HG02588 (cell line): ENCODE results near the gene ZNF541.
"Not testable (repeated sequence)": the region's sequence is repeated elsewhere in the genome, so short reads cannot be mapped to it uniquely, and the experiment has no call there.

Experiments used
- ATAC-seq: cut with Tn5 transposase; IDR thresholded peaks from one replicate; pipeline ENCODE4 v1.9.1; 2021; ENCODE audit warnings: mild to moderate bottlenecking, moderate library complexity; ENCODE audit not compliant: unreplicated experiment

The ZNF541 gene

GRCh38 chr19:47601180-47601904 is 28.4 kb upstream of the ZNF541 start:
- ATAC-seq = no peak

DNA sequence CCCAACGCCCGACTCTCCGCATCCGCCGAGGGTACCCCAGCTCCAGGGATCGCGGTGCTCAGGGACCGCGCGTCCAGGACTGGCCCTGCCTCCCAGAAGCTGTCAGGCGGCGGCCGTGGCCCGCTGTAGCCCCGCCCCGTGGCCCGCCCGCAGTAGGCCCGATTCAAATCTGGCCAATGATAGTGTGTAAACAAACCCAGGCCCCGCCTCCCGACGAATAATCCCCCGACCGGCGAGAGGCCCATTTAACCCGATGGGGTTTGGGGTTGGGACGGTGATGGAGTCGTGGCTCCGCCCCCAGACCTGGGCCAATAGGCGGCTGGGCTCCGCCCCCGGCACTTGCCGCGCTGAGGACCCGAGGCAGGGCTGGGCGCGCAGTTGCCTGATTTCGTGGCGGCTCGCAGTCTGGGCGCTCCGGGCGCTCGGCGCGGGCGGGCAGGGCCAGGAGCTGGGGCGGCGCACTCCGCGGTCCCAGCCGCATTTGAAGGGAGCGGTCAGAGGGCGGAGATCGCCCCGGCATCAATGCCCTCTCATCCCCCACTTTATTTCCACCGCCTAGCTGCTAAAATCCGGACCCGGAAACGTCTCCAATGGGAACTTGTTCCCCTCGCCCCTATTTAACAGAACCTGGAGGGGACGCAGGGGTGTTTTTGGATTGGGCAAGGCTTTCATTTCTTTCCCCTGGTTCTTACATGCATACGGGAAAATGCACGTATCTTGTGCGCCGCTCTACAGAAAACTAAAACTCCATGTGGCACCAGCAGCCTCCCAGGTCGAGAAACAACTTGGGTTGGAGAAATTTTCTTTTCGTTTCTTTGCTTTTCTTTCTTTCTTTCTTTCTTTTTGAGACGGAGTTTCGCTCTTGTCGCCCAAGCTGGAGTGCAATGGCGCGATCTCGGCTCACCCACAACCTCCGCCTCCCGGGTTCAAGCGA is 27.6 kb upstream of the ZNF541 start:
- peak; percentile 95 for ATAC-seq

GRCh38 chr19:47599671-47600245 is 26.8 kb upstream of the ZNF541 start:
- not testable (repeated sequence) for ATAC-seq

- no peak for ATAC-seq
These were observed 25.7 kb upstream of the ZNF541 start for GRCh38 chr19:47598407-47599349.

- no peak for ATAC-seq
These were observed 23.0 kb upstream of the ZNF541 start for GRCh38 chr19:47595944-47596343.

DNA sequence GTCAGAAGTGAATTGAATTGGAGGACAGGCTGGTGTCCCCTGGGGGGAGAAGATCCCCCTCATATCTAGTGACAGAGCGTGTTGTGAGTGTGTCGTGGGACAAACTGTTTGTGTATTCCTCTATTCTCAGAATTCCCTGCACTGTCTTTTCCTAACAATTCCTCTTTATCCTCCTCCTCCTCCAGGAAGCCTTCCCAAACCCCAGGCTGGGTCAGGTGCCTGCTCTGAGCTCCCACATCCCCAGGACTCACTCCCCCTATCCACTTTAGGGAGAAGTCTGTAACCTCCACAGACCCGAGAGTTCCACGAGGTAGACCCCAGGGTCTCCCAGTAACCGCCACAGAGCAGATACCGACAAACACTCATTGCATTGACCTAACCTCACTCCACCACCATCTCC is 20.9 kb upstream of the ZNF541 start:
- no peak for ATAC-seq

DNA sequence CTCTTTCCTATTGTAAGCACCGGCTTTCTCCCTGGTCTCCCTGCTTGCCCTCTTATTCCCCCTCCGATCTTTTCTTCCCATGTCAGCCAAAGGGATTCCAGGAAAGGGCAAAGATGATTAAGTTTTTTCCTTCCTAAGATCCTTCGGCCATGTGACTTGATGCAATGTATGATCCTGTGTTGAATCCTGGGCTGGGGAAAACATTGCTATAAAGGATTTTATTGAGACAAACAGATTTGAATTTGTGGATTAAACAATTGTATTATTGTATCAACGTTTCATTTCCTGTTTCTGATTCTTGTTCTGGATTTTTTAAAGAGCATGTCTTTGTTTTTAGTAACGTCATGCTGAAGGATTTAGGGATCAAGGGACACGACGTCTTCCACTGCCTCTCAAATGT is 16.9 kb upstream of the ZNF541 start:
- no peak for ATAC-seq

GRCh38 chr19:47587295-47587694 is 14.3 kb upstream of the ZNF541 start:
- no peak for ATAC-seq

GRCh38 chr19:47583161-47583560 is 10.2 kb upstream of the ZNF541 start:
- not testable (repeated sequence) for ATAC-seq

DNA sequence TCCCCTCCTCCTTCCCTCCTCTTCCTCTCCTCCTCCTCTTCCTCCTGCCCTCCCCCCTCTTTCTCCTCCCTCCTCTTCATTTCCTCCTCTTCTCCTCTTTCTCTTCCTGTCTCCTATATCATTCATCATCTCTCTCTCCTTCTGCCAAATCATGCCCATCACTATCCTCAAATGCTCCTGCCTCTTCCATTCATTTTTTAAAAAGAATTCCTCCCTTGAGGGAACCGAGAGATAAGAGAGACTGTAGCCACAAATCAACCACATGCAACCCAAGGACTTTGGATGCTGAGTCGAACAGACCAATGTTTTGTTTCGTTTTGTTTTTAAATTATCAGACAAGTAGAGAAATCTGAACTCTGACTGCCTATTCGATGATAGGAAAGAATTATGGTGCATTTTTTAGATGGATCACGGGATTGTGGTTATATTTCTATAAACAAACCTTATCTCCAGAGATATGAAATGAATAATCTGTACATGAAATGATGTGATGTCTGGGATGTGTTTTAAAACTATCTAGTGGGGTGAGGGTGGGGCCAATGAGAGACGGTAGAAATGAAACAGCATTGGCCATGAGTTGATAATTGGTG is 9.5 kb upstream of the ZNF541 start:
- ATAC-seq = no peak

DNA sequence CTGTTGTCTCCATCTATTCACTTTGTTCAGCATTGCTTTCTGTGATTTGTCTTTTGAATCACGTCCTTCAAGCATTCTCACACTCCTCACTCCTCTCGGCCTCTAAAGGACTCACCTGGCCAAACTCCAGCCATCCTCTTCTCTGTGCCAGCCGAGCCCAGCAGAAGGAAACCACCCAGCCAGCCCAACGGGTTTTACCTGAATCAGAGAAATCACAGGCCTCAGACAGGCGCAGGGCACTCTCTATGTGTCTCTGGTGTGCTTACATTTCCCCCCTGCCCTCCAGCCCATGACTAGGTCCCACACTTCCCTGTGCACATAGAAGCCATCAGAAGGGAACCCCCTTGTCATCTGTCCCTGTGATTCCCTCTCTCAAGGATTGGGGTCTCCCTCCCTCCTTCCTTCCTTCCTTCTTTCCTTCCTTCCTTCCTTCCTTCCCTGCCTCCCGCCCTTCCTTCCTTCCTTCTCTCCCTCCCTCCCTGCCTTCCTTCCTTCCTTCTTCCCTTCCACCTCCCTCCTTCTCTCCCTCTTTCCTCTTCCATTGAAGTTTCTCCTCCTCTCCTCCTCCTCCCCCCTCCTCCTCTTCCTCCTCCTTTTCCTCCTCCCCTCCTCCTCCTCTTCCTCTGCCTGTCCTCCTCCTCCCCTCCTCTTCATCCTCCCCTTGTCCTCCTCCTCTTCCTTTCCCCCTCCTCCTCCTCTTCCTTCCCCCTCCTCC is 8.8 kb upstream of the ZNF541 start:
- ATAC-seq = no peak

- no peak for ATAC-seq
These were observed 7.4 kb upstream of the ZNF541 start for GRCh38 chr19:47580397-47580796.

GRCh38 chr19:47572635-47573034 is 313 bp downstream of the ZNF541 start:
- ATAC-seq = no peak

GRCh38 chr19:47569331-47569730 is 3.6 kb downstream of the ZNF541 start:
- ATAC-seq = no peak

- ATAC-seq = no peak
These were observed 8.9 kb downstream of the ZNF541 start for GRCh38 chr19:47564081-47564480.

DNA sequence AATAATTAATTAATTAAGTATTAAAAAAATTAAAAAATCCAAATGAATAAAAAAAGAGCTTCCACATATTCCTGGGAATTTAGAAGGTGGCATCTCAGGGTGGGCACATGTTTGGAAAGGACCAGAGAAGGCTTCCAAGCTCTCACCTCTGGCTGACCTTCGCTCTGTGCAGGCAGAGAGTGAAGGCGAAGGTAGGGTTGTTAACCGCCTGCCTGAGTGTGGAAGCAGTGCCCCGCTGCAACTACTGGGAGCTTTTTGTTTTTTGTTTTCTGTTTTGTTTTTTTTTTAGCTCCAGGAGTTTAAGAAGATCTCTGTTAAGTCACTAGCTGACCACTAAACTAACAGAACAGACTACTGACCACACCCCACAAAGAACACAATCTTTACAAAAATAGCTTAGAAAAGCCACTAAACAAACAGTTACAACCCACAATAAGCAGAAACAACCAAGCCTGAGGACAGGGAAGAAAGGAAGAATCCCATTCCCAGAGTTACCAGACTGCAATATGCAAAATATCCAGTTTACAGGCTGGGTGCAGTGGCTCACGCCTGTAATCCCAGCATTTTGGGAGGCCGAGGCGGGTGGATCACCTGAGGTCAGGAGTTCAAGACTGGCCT is 11.4 kb downstream of the ZNF541 start:
- no peak for ATAC-seq

DNA sequence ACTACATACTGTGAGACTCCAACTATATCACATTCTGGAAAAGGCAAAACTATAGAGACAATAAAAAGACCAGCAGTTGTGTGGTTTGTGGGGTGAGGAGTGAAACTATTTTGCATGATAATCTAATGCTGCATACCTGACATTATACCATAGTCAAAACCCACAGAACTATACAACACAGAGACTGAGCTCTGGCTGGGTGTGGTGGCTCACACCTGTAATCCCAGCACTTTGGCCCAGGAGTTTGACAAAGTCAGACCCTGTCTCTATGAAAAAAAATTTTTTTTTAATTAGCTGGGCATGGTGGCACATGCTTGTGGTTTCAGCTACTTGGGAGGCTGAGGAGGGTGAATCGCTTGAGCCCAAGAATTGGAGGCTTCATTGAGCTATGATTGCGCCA is 11.9 kb downstream of the ZNF541 start:
- ATAC-seq = no peak

GRCh38 chr19:47550129-47550528 is 22.8 kb downstream of the ZNF541 start:
- no peak for ATAC-seq

DNA sequence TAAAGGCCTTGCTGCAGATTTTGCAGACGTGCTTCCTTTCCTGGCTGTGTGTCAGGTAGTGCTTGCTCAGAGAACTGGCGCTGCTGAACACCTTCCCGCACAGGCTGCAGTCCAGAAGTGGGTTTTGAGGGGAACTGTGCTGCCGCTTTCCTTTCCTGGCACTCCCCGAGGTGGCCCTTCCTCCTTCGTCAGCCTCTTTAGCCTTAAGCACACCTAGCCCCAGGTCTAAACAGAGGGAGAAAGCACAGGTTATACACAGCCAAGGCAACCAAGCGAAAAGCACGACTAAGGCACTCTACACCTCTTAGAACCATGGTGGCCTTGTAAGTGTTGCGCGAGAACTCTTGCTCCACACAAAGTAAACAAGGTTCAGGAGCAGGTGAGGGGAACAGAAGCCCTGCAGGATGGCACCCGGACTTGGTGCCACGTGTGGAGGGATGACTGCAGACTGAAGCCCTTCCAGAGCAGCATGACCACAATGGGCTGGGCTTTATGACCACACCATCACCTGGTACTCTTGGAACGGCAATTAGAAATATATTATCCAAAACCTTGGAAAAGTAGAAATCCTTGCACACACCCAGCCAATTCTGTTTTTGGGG is 23.6 kb downstream of the ZNF541 start:
- no peak for ATAC-seq
